Measurements from ENCODE around the gene DCUN1D3. TPM values are rescaled to one million over a fixed set of nuclear protein-coding genes. Genes with fewer than 3 reads are reported as not detected.

DCUN1D3 gene
- total RNA-seq, 2 experiments from 2014 or later = 3.1 to 4.5 TPM

GRCh38 chr16:20920091-20920490 is 19.9 kb upstream of the DCUN1D3 start:
- no peaks in the 10 kb centered on the region for H3K79me2 ChIP-seq (ENCODE audit: insufficient read depth, low read depth, low read length)
- TF ChIP-seq EZH2phosphoT487 (IDR thresholded peaks at IDR 0.05; ENCODE audit: borderline replicate concordance, low read depth, low read length) (no peak), CTCF (conservative IDR thresholded peaks at IDR 0.05; ENCODE audit: low read length) (no peak)
- ChIA-PET CTCF (ENCODE audit: unreplicated experiment) (no interaction called here), POLR2A (interaction anchor here (0.5 to 1.5 kb wide), 6 partner anchors 16 to 355 kb away, joined by 3 to 5 read pairs (median 3); no protein-coding TSS in a partner anchor)
- H3K36me3 ChIP-seq (ENCODE audit: insufficient read depth, low read length) = no peaks in the 10 kb centered on the region
- H4K20me1 ChIP-seq (ENCODE audit: insufficient read depth, low read length) = no peaks in the 10 kb centered on the region
- H3K4me3 ChIP-seq (ENCODE audit: low read depth, low read length, poor library complexity, severe bottlenecking) = no peak overlapping the region
- DNase-seq (ENCODE audit: low spot score) = no peak
- H3K27ac ChIP-seq (ENCODE audit: low read depth, low read length, poor library complexity, severe bottlenecking) = no peak overlapping the region
- H3K9me3 ChIP-seq (ENCODE audit: low read length) = no peaks in the 10 kb centered on the region
- no peak overlapping the region for H3K4me2 ChIP-seq (ENCODE audit: low read length)
- H3K4me1 ChIP-seq (ENCODE audit: insufficient read depth, low read length, poor library complexity, severe bottlenecking) = no peaks in the 10 kb centered on the region
- intact Hi-C loops (cut with micrococcal nuclease; ENCODE audit: unreplicated experiment) = no loop called here
- no peak overlapping the region for H2AFZ ChIP-seq (ENCODE audit: low read length)
- BruUV-seq (replicated peaks) = no TSS peak
- H3K9me2 ChIP-seq (ENCODE audit: insufficient read depth, low read length) = no peaks in the 10 kb centered on the region

GRCh38 chr16:20918486-20919239 is 18.5 kb upstream of the DCUN1D3 start:
- H2AFZ ChIP-seq (ENCODE audit: low read length) = no peak overlapping the region
- CTCF ChIA-PET (ENCODE audit: unreplicated experiment) = no interaction called here
- no peaks in the 10 kb centered on the region for H3K9me2 ChIP-seq (ENCODE audit: insufficient read depth, low read length)
- H3K36me3 ChIP-seq (ENCODE audit: insufficient read depth, low read length) = no peaks in the 10 kb centered on the region
- H3K4me2 ChIP-seq (ENCODE audit: low read length) = no peak overlapping the region
- no peaks in the 10 kb centered on the region for H3K79me2 ChIP-seq (ENCODE audit: insufficient read depth, low read depth, low read length)
- POLR2A ChIA-PET = interaction anchor here (0.6 to 1.5 kb wide), 3 partner anchors 15 to 99 kb away, joined by 3 read pairs; no protein-coding TSS in a partner anchor
- BruUV-seq (replicated peaks) = no TSS peak
- H3K4me1 ChIP-seq (ENCODE audit: insufficient read depth, low read length, poor library complexity, severe bottlenecking) = no peaks in the 10 kb centered on the region
- DNase-seq (ENCODE audit: low spot score) = no peak
- TF ChIP-seq CTCF (conservative IDR thresholded peaks at IDR 0.05; ENCODE audit: low read length) (no peak), EZH2phosphoT487 (IDR thresholded peaks at IDR 0.05; ENCODE audit: borderline replicate concordance, low read depth, low read length) (no peak)
- no peaks in the 10 kb centered on the region for H4K20me1 ChIP-seq (ENCODE audit: insufficient read depth, low read length)
- no peak overlapping the region for H3K4me3 ChIP-seq (ENCODE audit: low read depth, low read length, poor library complexity, severe bottlenecking)
- H3K9me3 ChIP-seq (ENCODE audit: low read length) = no peaks in the 10 kb centered on the region
- intact Hi-C loops (cut with micrococcal nuclease; ENCODE audit: unreplicated experiment) = no loop called here
- no peak overlapping the region for H3K27ac ChIP-seq (ENCODE audit: low read depth, low read length, poor library complexity, severe bottlenecking)

- CTCF ChIA-PET (ENCODE audit: unreplicated experiment) = no interaction called here
- intact Hi-C loops (cut with micrococcal nuclease; ENCODE audit: unreplicated experiment) = no loop called here
- DNase-seq (ENCODE audit: low spot score) = no peak
Measured at GRCh38 chr16:20916942-20917341, 16.8 kb upstream of the DCUN1D3 start.

More at GRCh38 chr16:20916942-20917341, 16.8 kb upstream of the DCUN1D3 start:
- Histone ChIP-seq H3K9me3 (ENCODE audit: low read length) (no peaks in the 10 kb centered on the region), H3K27ac (ENCODE audit: low read depth, low read length, poor library complexity, severe bottlenecking) (no peak overlapping the region), H2AFZ (ENCODE audit: low read length) (no peak overlapping the region), H3K4me2 (ENCODE audit: low read length) (no peak overlapping the region), H3K79me2 (ENCODE audit: insufficient read depth, low read depth, low read length) (no peaks in the 10 kb centered on the region), H3K36me3 (ENCODE audit: insufficient read depth, low read length) (no peaks in the 10 kb centered on the region), H3K4me1 (ENCODE audit: insufficient read depth, low read length, poor library complexity, severe bottlenecking) (no peaks in the 10 kb centered on the region), H4K20me1 (ENCODE audit: insufficient read depth, low read length) (no peaks in the 10 kb centered on the region), H3K4me3 (ENCODE audit: low read depth, low read length, poor library complexity, severe bottlenecking) (no peak overlapping the region), H3K9me2 (ENCODE audit: insufficient read depth, low read length) (no peaks in the 10 kb centered on the region)
- POLR2A ChIA-PET = interaction anchor here (0.6 kb wide), 1 partner anchor 88 kb away, joined by 4 read pairs; no protein-coding TSS in a partner anchor
- TF ChIP-seq CTCF (conservative IDR thresholded peaks at IDR 0.05; ENCODE audit: low read length) (no peak), EZH2phosphoT487 (IDR thresholded peaks at IDR 0.05; ENCODE audit: borderline replicate concordance, low read depth, low read length) (no peak)
- BruUV-seq (replicated peaks) = no TSS peak
